Uterus (tissue), 4 donors: ENCODE results near the gene MLXIPL. TPM values are rescaled to one million over a fixed set of nuclear protein-coding genes. Genes with fewer than 3 reads are reported as not detected.

Experiments used
- DNase-seq, 2 donors: peaks; one replicate each; pipeline ENCODE4 v3.0.0-alpha.2; 2019 to 2020
- H3K27ac ChIP-seq, 2 donors: fragments of 200-600 bp; sonication (generic); 1 replicate in 1 of 2; 2 replicates in 1 of 2; pipeline ENCODE4 v1.5.1; 2016 to 2018
- H3K27me3 ChIP-seq, 2 donors: fragments of 200-600 bp; sonication (generic); one replicate each; pipeline ENCODE4 v1.5.1; 2018 to 2019; ENCODE audit warnings: control low read depth in 1 of 2
- H3K36me3 ChIP-seq, 2 donors: fragments of 200-600 bp; sonication (generic); one replicate each; pipeline ENCODE4 v1.5.1; 2019; ENCODE audit warnings: control low read depth in 1 of 2
- H3K4me1 ChIP-seq, 2 donors: fragments of 200-600 bp; sonication (generic); one replicate each; pipeline ENCODE4 v1.5.1; 2018 to 2019; ENCODE audit warnings: control low read depth in 1 of 2
- H3K4me3 ChIP-seq, 2 donors: fragments of 200-600 bp; sonication (generic); 1 replicate in 1 of 2; 2 replicates in 1 of 2; pipeline ENCODE4 v1.5.1; 2018 to 2019; ENCODE audit warnings: mild to moderate bottlenecking in 1 of 2
- H3K9me3 ChIP-seq, 2 donors: fragments of 200-600 bp; sonication (generic); one replicate each; pipeline ENCODE4 v1.5.1; 2019; ENCODE audit warnings: control low read depth in 1 of 2
- POLR2A ChIP-seq, 2 donors: fragments of 450-650 bp; IDR thresholded peaks; one replicate each; pipeline ENCODE4 v1.6.1; 2016; ENCODE audit warnings: antibody characterized with exemption in 2 of 2, mild to moderate bottlenecking in 1 of 2, moderate library complexity in 1 of 2
- intact Hi-C: fragments of 100-400 bp; cut with DNase I; formaldehyde crosslinking; loops from one replicate; pipeline ENCODE4 v1.15.1; 2023; ENCODE audit warnings: low total_unique reads
- total RNA-seq, 4 donors: library from RNA; depleted of rRNA in 3 of 4; stranded (reverse); fragments of >200 nt in 3 of 4; gene quantifications; one replicate each; pipeline versions ENCODE4 v1.1.0 to v1.2.4, GENCODE V29; 2014 to 2023
- TF ChIP-seq, protein P1 (sequence below), 4 experiments: fragments of 200-600 bp in 2 of 4; fragments of 450-650 bp in 2 of 4; sonication (generic) in 2 of 4; IDR thresholded peaks; one replicate each; pipeline ENCODE4 v1.5.1; 2016 to 2019; ENCODE audit warnings: antibody characterized with exemption in 4 of 4, mild to moderate bottlenecking in 2 of 4, moderate library complexity in 1 of 4
- donor health status: DM: yes; HTN: yes; CAD: no.

The MLXIPL gene
- total RNA-seq, 4 donors from 2014 or later = 1.7 to 1.9 TPM; not detected in 2

DNA sequence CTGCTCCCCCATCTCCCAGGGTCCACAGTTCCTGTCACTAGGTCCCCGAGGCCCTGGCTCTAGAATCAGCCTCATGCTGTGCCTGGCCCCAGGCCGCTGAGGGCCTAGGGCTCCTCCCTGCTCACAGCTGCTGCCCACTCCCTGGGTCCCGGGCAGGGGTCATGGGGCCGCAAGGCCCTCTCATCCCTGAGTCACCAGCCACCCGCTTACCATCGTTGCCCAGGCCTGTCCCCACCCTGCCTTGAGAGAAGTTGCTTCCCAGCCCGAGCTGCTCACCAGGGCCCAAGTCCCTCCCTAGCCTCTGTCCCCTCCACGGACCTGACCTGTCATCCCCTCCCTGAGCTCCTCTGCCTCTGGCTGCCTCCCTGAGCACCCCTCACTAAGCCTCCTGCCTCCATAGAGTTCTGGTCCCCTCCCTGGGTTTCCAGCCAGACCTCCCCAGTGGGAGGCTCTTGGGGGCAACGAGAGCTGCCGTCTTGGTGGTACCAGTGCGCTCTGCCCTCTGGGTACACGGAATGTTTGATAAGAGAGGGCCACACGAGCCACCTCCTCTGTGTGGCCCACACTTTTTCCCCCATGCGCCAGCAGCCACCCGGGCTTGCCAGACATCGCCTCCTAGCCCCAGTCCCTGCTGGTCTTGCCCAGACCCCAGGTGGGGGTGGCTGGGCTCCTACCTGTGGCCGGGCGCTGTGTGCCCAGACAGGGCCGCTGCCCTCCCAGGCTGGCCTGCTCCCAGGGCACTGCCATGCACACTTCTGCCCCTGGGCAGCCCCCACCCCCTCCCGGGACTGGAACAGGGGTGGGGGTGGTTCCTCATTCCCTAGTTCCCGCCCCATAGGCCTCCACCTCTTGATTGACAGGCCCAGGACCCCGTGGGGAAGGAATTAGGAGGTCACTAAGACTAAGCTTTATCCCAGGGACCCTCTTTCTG, 21.3 kb downstream of the MLXIPL start:
- no peaks in the 10 kb centered on the region for H3K9me3 ChIP-seq
- no peaks in the 10 kb centered on the region for H3K36me3 ChIP-seq
- TF ChIP-seq POLR2A (IDR thresholded peaks at IDR 0.05) = no peak
- TF ChIP-seq, protein P1, sequence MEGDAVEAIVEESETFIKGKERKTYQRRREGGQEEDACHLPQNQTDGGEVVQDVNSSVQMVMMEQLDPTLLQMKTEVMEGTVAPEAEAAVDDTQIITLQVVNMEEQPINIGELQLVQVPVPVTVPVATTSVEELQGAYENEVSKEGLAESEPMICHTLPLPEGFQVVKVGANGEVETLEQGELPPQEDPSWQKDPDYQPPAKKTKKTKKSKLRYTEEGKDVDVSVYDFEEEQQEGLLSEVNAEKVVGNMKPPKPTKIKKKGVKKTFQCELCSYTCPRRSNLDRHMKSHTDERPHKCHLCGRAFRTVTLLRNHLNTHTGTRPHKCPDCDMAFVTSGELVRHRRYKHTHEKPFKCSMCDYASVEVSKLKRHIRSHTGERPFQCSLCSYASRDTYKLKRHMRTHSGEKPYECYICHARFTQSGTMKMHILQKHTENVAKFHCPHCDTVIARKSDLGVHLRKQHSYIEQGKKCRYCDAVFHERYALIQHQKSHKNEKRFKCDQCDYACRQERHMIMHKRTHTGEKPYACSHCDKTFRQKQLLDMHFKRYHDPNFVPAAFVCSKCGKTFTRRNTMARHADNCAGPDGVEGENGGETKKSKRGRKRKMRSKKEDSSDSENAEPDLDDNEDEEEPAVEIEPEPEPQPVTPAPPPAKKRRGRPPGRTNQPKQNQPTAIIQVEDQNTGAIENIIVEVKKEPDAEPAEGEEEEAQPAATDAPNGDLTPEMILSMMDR (IDR thresholded peaks at IDR 0.05) = no peak
- intact Hi-C loops = no loop called here
- no peak overlapping the region for H3K27ac ChIP-seq
- H3K4me1 ChIP-seq = no peaks in the 10 kb centered on the region
- DNase-seq = no peak
- no peak overlapping the region for H3K4me3 ChIP-seq
- peaks cover 0 to 4% of the 10 kb centered on the region in 2 donors for H3K27me3 ChIP-seq

DNA sequence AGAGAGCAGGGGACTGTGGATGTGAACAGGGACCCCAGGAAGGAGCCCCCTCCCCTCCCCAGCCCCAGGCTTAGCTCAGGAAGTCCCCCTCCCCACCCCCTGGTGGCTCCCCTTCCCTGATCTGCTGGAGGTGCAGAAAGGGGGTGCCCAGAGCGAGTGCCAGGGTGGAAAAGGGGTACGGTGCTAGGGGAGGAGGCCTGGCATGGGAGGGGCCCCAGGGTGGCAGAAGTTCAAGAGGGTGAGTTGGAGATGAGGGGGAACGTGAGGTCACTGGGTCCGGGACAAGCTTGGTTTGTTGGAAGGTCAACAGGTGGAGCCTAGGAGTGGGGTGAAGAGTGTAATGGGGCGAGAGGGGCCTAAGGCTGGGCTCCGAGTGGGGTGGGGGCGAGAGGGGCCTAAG, 24.4 kb downstream of the MLXIPL start:
- H3K27ac ChIP-seq = no peak overlapping the region
- H3K9me3 ChIP-seq = no peaks in the 10 kb centered on the region
- H3K27me3 ChIP-seq = no peaks in the 10 kb centered on the region
- DNase-seq = no peak
- no peak overlapping the region for H3K4me3 ChIP-seq
- intact Hi-C loops = no loop called here
- TF ChIP-seq, protein P1 (IDR thresholded peaks at IDR 0.05) = no peak
- TF ChIP-seq POLR2A (IDR thresholded peaks at IDR 0.05) = no peak
- no peaks in the 10 kb centered on the region for H3K36me3 ChIP-seq
- H3K4me1 ChIP-seq = no peaks in the 10 kb centered on the region

DNA sequence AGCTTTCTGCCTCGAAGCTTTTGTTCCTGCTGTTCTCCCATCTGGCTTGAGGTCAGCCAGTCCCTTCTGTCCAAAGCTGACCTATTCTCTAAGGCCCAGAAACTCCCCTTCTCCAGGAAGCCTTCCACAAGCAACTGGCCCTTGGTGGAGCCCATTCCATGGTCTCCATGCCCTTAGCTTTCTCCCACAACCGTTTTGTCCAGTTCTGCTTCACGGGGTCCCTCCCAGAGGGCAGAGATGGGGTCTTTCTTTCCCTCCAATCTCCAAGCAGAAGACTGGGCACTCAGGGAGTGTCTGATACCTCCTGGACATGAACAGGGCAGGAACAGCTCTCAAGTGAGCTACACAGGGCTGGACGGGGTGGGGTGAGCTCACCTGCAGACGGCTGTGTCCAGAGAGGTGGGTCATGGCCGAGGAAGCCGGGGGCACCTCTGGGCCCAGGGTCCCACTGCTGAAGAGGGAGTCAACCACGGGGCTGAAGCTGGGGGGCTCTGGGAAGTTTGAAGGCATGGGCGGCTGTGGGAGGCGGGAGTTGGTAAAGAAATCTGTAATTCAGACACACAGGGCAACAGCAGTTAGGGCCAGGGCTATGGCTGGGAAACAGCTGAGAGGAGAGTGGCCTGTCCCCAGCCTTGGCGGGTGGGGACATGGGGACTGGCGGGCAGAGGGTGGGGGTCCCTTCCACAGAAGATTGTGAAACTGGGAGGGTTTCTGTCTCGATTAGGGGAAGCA, 25.0 kb downstream of the MLXIPL start:
- no peak overlapping the region for H3K27ac ChIP-seq
- intact Hi-C loops = no loop called here
- no peak for DNase-seq
- no peaks in the 10 kb centered on the region for H3K27me3 ChIP-seq
- TF ChIP-seq, protein P1 (IDR thresholded peaks at IDR 0.05) = no peak
- TF ChIP-seq POLR2A (IDR thresholded peaks at IDR 0.05) = no peak
- H3K9me3 ChIP-seq = no peaks in the 10 kb centered on the region
- no peaks in the 10 kb centered on the region for H3K4me1 ChIP-seq
- no peaks in the 10 kb centered on the region for H3K36me3 ChIP-seq
- no peak overlapping the region for H3K4me3 ChIP-seq

DNA sequence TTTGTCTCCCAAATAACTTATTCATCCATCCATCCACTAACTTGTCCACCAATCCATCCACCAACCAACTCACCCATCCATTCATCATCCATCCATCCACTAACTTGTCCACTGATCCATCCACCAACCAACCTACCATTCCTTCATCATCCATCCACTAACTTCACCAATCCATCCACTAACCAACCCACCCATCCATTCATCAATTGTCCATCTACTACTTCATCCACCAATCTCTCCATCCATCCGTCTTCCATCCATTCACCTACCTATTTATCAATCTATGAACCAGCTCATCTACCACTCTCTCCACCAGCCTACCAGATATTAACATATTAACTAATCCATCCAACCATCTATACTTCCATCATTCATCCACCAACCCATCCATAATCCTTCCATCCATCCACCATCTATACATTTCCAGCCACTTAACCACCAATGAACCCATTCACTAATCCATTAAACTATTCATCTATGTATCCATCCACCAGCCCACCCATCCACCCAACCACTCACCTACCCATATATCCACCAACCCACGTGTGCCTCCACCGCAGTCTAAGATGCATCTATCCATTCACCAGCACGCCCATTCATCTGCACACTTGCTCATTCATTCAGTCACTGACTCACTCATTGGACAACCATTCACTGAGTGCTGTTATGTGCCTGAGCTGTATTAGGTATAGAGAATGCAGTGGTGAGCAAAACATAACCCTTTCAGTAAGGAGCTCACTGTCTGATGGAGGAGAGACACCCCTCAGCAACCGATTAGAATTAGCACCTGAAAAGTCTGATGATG, 26.1 kb downstream of the MLXIPL start:
- DNase-seq = no peak
- H3K4me3 ChIP-seq = no peak overlapping the region
- no peaks in the 10 kb centered on the region for H3K9me3 ChIP-seq
- intact Hi-C loops = no loop called here
- no peak for TF ChIP-seq POLR2A (IDR thresholded peaks at IDR 0.05)
- TF ChIP-seq, protein P1 (IDR thresholded peaks at IDR 0.05) = no peak
- no peaks in the 10 kb centered on the region for H3K4me1 ChIP-seq
- no peaks in the 10 kb centered on the region for H3K36me3 ChIP-seq
- no peak overlapping the region for H3K27ac ChIP-seq
- H3K27me3 ChIP-seq = no peaks in the 10 kb centered on the region
